H9 (cell line): ENCODE data around the gene REEP1. TPM values are rescaled to one million over a fixed set of nuclear protein-coding genes. Genes with fewer than 3 reads are reported as not detected.

Experiments used
- DNase-seq: peaks from one replicate; pipeline ENCODE4 v3.0.0-alpha.2; 2017
- H2AFZ ChIP-seq: one replicate; pipeline ENCODE4 v1.6.1; 2013; ENCODE audit warnings: mild to moderate bottlenecking, low read length, control low read depth, moderate library complexity
- H2AK5ac ChIP-seq: 2 replicates; pipeline ENCODE4 v1.6.1; 2013; ENCODE audit warnings: low read length, control low read depth, mixed read lengths; ENCODE audit not compliant: insufficient read length
- H2BK120ac ChIP-seq: one replicate; pipeline ENCODE4 v1.6.1; 2013; ENCODE audit warnings: low read depth, mild to moderate bottlenecking, low read length, control low read depth, inconsistent platforms; ENCODE audit not compliant: poor library complexity, severe bottlenecking
- H2BK12ac ChIP-seq: 2 replicates; pipeline ENCODE4 v1.6.1; 2013; ENCODE audit warnings: low read length, control low read depth, mixed read lengths, low read depth; ENCODE audit not compliant: insufficient read length
- H2BK15ac ChIP-seq: 2 replicates; pipeline ENCODE4 v1.6.1; 2013; ENCODE audit warnings: low read depth, low read length, control low read depth
- H2BK20ac ChIP-seq: one replicate; pipeline ENCODE4 v1.6.1; 2013; ENCODE audit warnings: low read depth, mild to moderate bottlenecking, low read length, control low read depth, inconsistent platforms; ENCODE audit not compliant: poor library complexity, severe bottlenecking
- H2BK5ac ChIP-seq: 2 replicates; pipeline ENCODE4 v1.6.1; 2013; ENCODE audit warnings: low read length, control low read depth, mixed read lengths; ENCODE audit not compliant: insufficient read length
- H3K14ac ChIP-seq: 2 replicates; pipeline ENCODE4 v1.6.1; 2013; ENCODE audit warnings: low read length, control low read depth; ENCODE audit not compliant: insufficient read depth
- H3K18ac ChIP-seq: 2 replicates; pipeline ENCODE4 v1.6.1; 2013; ENCODE audit warnings: low read depth, mild to moderate bottlenecking, mixed read lengths, low read length, control low read depth; ENCODE audit not compliant: insufficient read length
- H3K23ac ChIP-seq: 2 replicates; pipeline ENCODE4 v1.6.1; 2013; ENCODE audit warnings: low read length, control low read depth, mixed read lengths, low read depth; ENCODE audit not compliant: insufficient read length
- H3K23me2 ChIP-seq: 2 replicates; pipeline ENCODE4 v1.6.1; 2013; ENCODE audit warnings: low read depth, mild to moderate bottlenecking, mixed read lengths, low read length, control low read depth; ENCODE audit not compliant: insufficient read length, poor library complexity, severe bottlenecking
- H3K27ac ChIP-seq: 2 replicates; pipeline ENCODE4 v1.5.1; 2013; ENCODE audit warnings: low read length, control low read depth, mixed read lengths, low read depth; ENCODE audit not compliant: insufficient read length
- H3K27me3 ChIP-seq: 2 replicates; pipeline ENCODE4 v1.6.1; 2013; ENCODE audit warnings: low read length, control low read depth, inconsistent platforms; ENCODE audit not compliant: insufficient read depth
- H3K4ac ChIP-seq: 2 replicates; pipeline ENCODE4 v1.6.1; 2013; ENCODE audit warnings: low read depth, mild to moderate bottlenecking, control low read depth, inconsistent platforms, low read length, moderate library complexity
- H3K4me1 ChIP-seq: 2 replicates; pipeline ENCODE4 v1.6.1; 2013; ENCODE audit warnings: low read length, control low read depth, inconsistent platforms; ENCODE audit not compliant: insufficient read depth
- H3K4me2 ChIP-seq: 2 replicates; pipeline ENCODE4 v1.6.1; 2013; ENCODE audit warnings: low read length, control low read depth, mixed read lengths; ENCODE audit not compliant: insufficient read length, insufficient read depth
- H3K56ac ChIP-seq: 2 replicates; pipeline ENCODE4 v1.6.1; 2013; ENCODE audit warnings: low read depth, mild to moderate bottlenecking, mixed read lengths, low read length, control low read depth; ENCODE audit not compliant: insufficient read length
- H3K79me1 ChIP-seq: 2 replicates; pipeline ENCODE4 v1.6.1; 2013; ENCODE audit warnings: low read depth, mild to moderate bottlenecking, moderate library complexity, low read length, control low read depth, inconsistent platforms; ENCODE audit not compliant: insufficient read depth, poor library complexity, severe bottlenecking
- H3K79me2 ChIP-seq: 2 replicates; pipeline ENCODE4 v1.6.1; 2013; ENCODE audit warnings: low read length, control low read depth, inconsistent platforms; ENCODE audit not compliant: insufficient read depth
- H3K9ac ChIP-seq: 2 replicates; pipeline ENCODE4 v1.6.1; 2013; ENCODE audit warnings: low read length, control low read depth, mixed read lengths; ENCODE audit not compliant: insufficient read length; ENCODE audit errors: extremely low read depth
- H3K9me3 ChIP-seq: one replicate; pipeline ENCODE4 v1.6.1; 2013; ENCODE audit warnings: low read depth, low read length, inconsistent platforms; ENCODE audit not compliant: control insufficient read depth
- H3T11ph ChIP-seq: one replicate; pipeline ENCODE4 v1.6.1; 2013; ENCODE audit warnings: mild to moderate bottlenecking, low read length, control low read depth, inconsistent platforms
- H4K20me1 ChIP-seq: one replicate; pipeline ENCODE4 v1.6.1; 2013; ENCODE audit not compliant: control insufficient read depth, insufficient read length, insufficient read depth
- H4K5ac ChIP-seq: 2 replicates; pipeline ENCODE4 v1.6.1; 2013; ENCODE audit warnings: low read depth, mild to moderate bottlenecking, mixed read lengths, low read length, control low read depth; ENCODE audit not compliant: insufficient read length
- H4K8ac ChIP-seq: replicated peaks from 2 replicates; pipeline ENCODE4 v1.6.1; 2013; ENCODE audit warnings: low read length, control low read depth, mixed read lengths, low read depth; ENCODE audit not compliant: insufficient read length
- H4K91ac ChIP-seq: 2 replicates; pipeline ENCODE4 v1.6.1; 2013; ENCODE audit warnings: low read depth, mild to moderate bottlenecking, moderate library complexity, mixed read lengths, low read length, control low read depth; ENCODE audit not compliant: insufficient read length
- H3K27ac Mint-ChIP-seq, 3 experiments: 2 replicates in 2 of 3; 3 replicates in 1 of 3; pipeline ENCODE4 v1.8.0; 2020 to 2021; ENCODE audit warnings: mixed read lengths in 3 of 3, mild to moderate bottlenecking in 1 of 3, moderate library complexity in 1 of 3
- H3K27me3 Mint-ChIP-seq: 2 replicates; pipeline ENCODE4 v1.8.0; 2021; ENCODE audit warnings: low read depth, mild to moderate bottlenecking, moderate library complexity, mixed read lengths
- H3K36me3 Mint-ChIP-seq, 3 experiments: 2 replicates in 2 of 3; 3 replicates in 1 of 3; pipeline ENCODE4 v1.8.0; 2020 to 2021; ENCODE audit warnings: low read depth in 3 of 3, mixed read lengths in 3 of 3; ENCODE audit not compliant: insufficient read depth in 1 of 3
- H3K4me1 Mint-ChIP-seq, 2 experiments: 2 replicates each; pipeline ENCODE4 v1.8.0; 2020; ENCODE audit warnings: mixed read lengths in 2 of 2
- H3K4me3 Mint-ChIP-seq, 2 experiments: 2 replicates in 1 of 2; 3 replicates in 1 of 2; pipeline ENCODE4 v1.8.0; 2020 to 2021; ENCODE audit warnings: mild to moderate bottlenecking in 2 of 2, mixed read lengths in 2 of 2, moderate library complexity in 1 of 2
- H3K9me3 Mint-ChIP-seq, 2 experiments: 2 replicates in 1 of 2; 3 replicates in 1 of 2; pipeline ENCODE4 v1.8.0; 2020; ENCODE audit warnings: mild to moderate bottlenecking in 2 of 2, mixed read lengths in 2 of 2, moderate library complexity in 1 of 2
- CTCF ChIP-seq: fragments of 200-600 bp; sonication (generic); conservative IDR thresholded peaks from 3 replicates; pipeline ENCODE4 v1.8.0; 2021; ENCODE audit warnings: antibody characterized with exemption, mild to moderate bottlenecking
- WGBS: extraction: QIAGEN DNeasy Blood & Tissue Kit; methylation state at CpG from one replicate; pipeline ENCODE4 v1.1.7; 2013; ENCODE audit warnings: missing lambda C conversion rate, low lambda C conversion rate, mixed read lengths; ENCODE audit not compliant: insufficient read length; ENCODE audit errors: extremely low coverage; 5-methylcytosine and 5-hydroxymethylcytosine counted together
- total RNA-seq: library from RNA; stranded (reverse); gene quantifications from 2 replicates; pipeline ENCODE4 v1.2.1, GENCODE V29; 2021

REEP1 gene
- total RNA-seq, 1 experiment from 2014 or later, result 1.3 TPM

- H3K23ac ChIP-seq, result no peak overlapping the region
- H3K27me3 Mint-ChIP-seq, result peaks cover 21% of the 10 kb centered on the region
- H3K9me3 Mint-ChIP-seq, result peaks cover 0 to 2% of the 10 kb centered on the region in 2 experiments; a peak in 2 of 5 replicates
- H3K14ac ChIP-seq, result no peak overlapping the region
- H2AFZ ChIP-seq, result no peak overlapping the region
- no CpG with 5 or more reads among the region's 2 CpGs for WGBS
- no peak for DNase-seq
- H3K36me3 Mint-ChIP-seq, result no peaks in the 10 kb centered on the region
- H4K20me1 ChIP-seq, result no peaks in the 10 kb centered on the region
- no peak overlapping the region for H3K4ac ChIP-seq
- H3K56ac ChIP-seq, result no peak overlapping the region
- H2BK120ac ChIP-seq, result no peak overlapping the region
- no peak overlapping the region for H2BK5ac ChIP-seq
- H4K5ac ChIP-seq, result no peak overlapping the region
- H3K79me1 ChIP-seq, result no peaks in the 10 kb centered on the region
- no peak overlapping the region for H3K27ac ChIP-seq
- H3K9ac ChIP-seq, result no peak overlapping the region
- H4K91ac ChIP-seq, result no peak overlapping the region
- no peak overlapping the region for H2AK5ac ChIP-seq
- no peak overlapping the region for H3K4me2 ChIP-seq
- no peak overlapping the region for H3T11ph ChIP-seq
- H3K18ac ChIP-seq, result no peak overlapping the region
- no peaks in the 10 kb centered on the region for H3K27me3 ChIP-seq
- no peak for TF ChIP-seq CTCF
- H3K4me1 ChIP-seq, result no peaks in the 10 kb centered on the region
- H3K9me3 ChIP-seq, result no peaks in the 10 kb centered on the region
- no peak overlapping the region for H3K4me3 Mint-ChIP-seq
- H4K8ac ChIP-seq, result no peak overlapping the region
- no peak overlapping the region for H3K27ac Mint-ChIP-seq
- H2BK15ac ChIP-seq, result no peak overlapping the region
- H2BK20ac ChIP-seq, result no peak overlapping the region
- H2BK12ac ChIP-seq, result no peak overlapping the region
- H3K4me1 Mint-ChIP-seq, result peaks cover 4% of the 10 kb centered on the region in 2 experiments; a peak in 2 of 4 replicates
- H3K79me2 ChIP-seq, result no peaks in the 10 kb centered on the region
- no peaks in the 10 kb centered on the region for H3K23me2 ChIP-seq
Measured at GRCh38 chr2:86350751-86351150, 13.3 kb upstream of the REEP1 start.
